Endometrial microvascular endothelial cells (primary cell): ENCODE results near the gene SPTBN4. TPM values are rescaled to one million over a fixed set of nuclear protein-coding genes. Genes with fewer than 3 reads are reported as not detected.
"Not testable (repeated sequence)": the region's sequence is repeated elsewhere in the genome, so short reads cannot be mapped to it uniquely, and the experiment has no call there.

Experiments used
- in situ Hi-C: cut with HindIII; loops from 2 replicates; pipeline ENCODE4 v1.10.0; 2017; ENCODE audit warnings: low sequenced_read_pairs, low pct_unique_long_range_greater_than_20kb; ENCODE audit errors: inconsistent ontology term
- total RNA-seq: library from RNA; depleted of rRNA; stranded (reverse); fragments of >200 nt; gene quantifications from one replicate; pipeline ENCODE4 v1.2.3, GENCODE V29; 2015; ENCODE audit errors: inconsistent ontology term

Gene SPTBN4
- total RNA-seq, 1 donor from 2014 or later, result not detected

DNA sequence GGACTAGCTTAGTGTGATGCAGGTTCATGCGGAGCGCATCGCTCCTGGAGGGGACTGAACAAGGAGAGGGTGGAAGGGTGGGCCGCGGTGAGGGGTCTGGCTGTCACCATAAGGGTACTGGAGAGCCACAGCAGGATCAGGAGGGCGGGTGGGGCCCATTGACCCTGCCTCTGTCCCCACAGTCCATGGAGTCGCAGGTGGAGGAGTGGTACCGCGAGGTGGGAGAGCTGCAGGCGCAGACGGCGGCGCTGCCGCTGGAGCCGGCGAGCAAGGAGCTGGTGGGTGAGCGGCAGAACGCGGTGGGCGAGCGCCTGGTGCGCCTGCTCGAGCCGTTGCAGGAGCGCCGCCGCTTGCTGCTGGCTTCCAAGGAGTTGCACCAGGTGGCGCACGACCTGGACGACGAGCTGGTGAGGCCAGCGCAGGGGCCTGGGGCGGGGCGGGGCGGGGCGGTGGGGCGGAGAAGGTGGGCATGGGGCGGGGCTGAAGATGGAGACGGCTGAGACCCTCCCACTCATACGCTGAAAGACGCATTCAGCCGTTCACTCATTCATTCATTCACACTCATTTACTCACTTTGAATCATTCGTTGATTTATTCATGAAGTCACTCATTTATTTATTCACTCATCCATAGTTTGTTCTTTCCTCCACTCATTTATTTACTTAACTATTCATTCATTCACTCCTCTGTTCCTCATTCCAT, 82.4 kb downstream of the SPTBN4 start:
- in situ Hi-C loops, result no loop called here

- in situ Hi-C loops, result no loop called here
Observed at GRCh38 chr19:40550951-40551350, 84.2 kb downstream of the SPTBN4 start.

GRCh38 chr19:40552848-40553247, 86.0 kb downstream of the SPTBN4 start:
- in situ Hi-C loops, result no loop called here

DNA sequence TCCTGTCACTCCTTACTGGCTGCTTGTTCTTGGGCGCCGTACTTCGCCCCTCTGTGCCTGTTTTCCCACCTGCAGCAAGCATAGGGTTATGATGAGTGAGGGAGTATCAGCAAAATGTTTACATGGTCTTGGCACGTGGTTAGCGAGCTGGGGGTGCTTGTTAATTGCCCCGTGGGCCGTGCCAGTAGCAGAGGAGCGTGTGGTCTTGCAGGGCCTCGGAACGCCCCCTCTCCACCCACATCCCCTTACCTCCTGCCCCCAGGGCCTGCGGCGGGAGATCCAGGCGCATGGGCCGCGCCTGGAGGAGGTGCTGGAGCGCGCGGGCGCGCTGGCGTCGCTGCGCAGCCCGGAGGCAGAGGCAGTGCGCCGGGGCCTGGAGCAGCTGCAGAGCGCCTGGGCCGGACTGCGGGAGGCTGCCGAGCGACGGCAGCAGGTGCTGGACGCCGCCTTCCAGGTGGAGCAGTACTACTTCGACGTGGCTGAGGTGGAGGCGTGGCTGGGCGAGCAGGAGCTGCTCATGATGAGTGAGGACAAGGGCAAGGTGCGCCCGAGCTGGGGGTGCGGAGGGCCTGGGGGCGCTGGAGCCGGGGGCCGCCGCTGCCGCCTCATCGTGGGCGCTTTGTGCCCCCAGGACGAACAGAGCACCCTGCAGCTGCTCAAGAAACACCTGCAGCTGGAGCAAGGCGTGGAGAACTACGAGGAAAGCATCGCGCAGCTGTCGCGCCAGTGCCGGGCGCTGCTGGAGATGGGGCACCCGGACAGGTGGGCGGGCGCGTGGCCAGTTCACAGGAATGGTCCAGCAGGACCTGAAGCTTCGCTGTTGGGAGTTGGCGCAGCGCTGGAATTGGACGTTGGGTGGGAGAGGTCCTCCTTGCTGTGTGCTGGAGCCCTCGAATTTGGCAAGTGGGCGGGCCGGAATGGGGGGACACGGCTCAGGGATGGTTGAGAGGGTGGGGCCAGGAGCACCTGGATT, 87.4 kb downstream of the SPTBN4 start:
- in situ Hi-C loops, result no loop called here

DNA sequence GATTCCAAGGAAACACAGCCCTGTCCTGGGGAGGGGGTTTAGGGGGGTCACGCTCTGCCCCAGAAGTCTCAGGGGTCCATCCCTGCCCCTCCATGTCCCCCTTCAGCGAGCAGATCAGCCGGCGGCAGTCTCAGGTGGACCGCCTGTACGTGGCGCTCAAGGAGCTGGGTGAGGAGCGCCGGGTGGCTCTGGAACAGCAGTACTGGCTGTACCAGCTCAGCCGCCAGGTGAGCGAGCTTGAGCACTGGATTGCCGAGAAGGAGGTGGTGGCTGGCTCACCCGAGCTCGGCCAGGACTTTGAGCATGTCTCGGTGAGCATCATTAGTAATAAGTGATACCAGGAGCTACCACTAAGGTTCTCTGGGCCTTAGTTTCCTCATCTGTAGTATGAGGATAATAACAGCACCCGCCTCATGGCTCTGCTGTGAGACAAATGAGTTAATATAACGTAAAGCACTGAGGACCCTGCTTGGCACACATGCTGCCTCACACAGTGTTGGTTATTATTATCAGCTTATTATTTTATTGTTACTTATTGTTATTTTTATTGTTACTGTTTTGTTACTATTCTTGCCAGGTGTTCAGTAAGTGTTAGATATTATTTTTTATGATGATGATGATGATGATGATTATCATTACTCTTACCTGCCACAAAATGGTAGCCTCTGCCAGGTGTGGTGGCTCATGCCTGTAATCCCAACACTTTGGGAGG, 89.3 kb downstream of the SPTBN4 start:
- in situ Hi-C loops, result no loop called here

- in situ Hi-C loops, result no loop called here
Observed at GRCh38 chr19:40556953-40557530, 90.2 kb downstream of the SPTBN4 start.

DNA sequence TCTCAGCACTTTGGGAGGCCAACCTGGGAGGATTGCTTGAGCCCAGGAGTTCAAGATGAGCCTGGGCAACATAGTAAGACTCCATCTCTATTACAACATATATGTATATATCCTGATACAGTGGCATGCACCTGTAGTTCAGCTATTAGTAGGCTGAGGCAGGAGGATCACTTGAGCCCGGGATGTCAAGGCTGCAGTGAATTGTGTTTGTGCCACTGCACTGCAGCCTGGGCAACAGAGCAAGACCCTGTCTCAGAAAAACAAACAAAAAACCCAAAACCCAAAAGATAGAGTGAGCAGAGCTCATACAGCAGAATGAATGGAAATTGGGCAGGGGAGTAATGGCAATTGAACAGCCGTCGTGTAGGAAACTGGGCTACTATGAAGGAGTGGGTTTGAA, 92.6 kb downstream of the SPTBN4 start:
- in situ Hi-C loops, result no loop called here

- in situ Hi-C loops, result no loop called here
Observed at GRCh38 chr19:40560092-40560507, 93.3 kb downstream of the SPTBN4 start.

DNA sequence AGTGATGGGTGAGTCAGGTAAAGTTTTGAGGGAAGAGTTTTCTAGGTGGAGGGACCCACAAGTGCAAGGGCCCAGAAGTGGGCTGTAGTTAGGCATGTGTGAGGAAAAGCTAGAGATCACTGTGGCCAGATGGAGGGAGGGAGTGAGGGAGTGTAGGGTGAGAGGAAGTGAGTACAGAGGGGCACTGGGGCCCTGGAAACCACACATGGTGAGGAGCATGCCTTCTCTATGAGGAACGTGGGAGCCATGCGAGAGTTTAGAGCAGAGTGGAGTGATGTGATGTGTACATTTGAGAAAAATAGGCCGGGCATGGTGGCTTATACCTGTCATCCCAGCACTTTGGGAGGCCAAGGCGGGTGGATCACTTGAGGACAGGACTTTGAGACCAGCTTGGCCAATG, 95.1 kb downstream of the SPTBN4 start:
- in situ Hi-C loops, result no loop called here

GRCh38 chr19:40564535-40564934, 97.7 kb downstream of the SPTBN4 start:
- in situ Hi-C loops, result not testable (repeated sequence)

DNA sequence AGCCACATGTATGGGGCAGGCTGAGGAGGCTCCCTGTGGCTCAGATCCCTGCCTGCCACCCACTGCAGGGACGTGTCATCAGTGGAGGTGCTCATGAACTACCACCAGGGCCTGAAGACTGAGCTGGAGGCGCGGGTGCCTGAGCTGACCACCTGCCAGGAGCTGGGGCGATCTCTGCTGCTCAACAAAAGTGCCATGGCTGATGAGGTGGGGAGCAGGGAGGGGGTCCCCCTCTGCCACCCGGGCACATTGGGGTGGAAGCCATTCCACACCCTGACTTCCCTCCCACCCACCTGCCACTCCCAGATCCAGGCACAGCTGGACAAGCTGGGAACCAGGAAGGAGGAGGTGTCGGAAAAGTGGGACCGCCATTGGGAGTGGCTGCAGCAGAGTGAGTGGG, 98.6 kb downstream of the SPTBN4 start:
- in situ Hi-C loops, result no loop called here

DNA sequence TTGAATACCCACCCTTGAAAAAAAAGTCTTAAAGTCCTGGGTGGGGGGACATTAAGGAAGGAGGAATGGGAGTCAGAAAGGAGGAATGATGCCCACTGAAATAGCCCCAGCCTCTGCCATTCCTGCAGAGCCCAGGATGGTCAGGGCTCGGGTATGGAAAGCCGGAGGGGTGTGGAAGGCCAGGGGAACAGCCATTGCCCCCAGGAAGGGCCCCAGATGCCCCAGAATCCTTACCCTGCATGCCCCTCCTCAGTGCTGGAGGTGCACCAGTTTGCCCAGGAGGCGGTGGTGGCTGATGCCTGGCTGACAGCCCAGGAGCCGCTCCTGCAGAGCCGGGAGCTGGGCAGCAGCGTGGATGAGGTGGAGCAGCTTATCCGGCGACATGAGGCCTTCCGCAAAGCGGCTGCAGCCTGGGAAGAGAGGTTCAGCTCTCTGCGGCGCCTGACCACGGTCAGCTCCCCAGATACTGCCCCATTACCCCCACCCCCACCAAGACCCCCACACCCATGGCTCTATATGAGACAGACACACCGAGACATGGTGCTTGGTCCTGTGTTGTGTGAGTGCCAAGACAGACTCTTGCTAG, 99.2 kb downstream of the SPTBN4 start:
- in situ Hi-C loops, result no loop called here

- in situ Hi-C loops, result no loop called here
Observed at GRCh38 chr19:40567040-40567749, 100.4 kb downstream of the SPTBN4 start.

- in situ Hi-C loops, result no loop called here
Observed at GRCh38 chr19:40567750-40568494, 101.1 kb downstream of the SPTBN4 start.

- in situ Hi-C loops, result no loop called here
Observed at GRCh38 chr19:40570313-40571004, 103.7 kb downstream of the SPTBN4 start.

GRCh38 chr19:40571005-40571318, 104.2 kb downstream of the SPTBN4 start:
- in situ Hi-C loops, result no loop called here

DNA sequence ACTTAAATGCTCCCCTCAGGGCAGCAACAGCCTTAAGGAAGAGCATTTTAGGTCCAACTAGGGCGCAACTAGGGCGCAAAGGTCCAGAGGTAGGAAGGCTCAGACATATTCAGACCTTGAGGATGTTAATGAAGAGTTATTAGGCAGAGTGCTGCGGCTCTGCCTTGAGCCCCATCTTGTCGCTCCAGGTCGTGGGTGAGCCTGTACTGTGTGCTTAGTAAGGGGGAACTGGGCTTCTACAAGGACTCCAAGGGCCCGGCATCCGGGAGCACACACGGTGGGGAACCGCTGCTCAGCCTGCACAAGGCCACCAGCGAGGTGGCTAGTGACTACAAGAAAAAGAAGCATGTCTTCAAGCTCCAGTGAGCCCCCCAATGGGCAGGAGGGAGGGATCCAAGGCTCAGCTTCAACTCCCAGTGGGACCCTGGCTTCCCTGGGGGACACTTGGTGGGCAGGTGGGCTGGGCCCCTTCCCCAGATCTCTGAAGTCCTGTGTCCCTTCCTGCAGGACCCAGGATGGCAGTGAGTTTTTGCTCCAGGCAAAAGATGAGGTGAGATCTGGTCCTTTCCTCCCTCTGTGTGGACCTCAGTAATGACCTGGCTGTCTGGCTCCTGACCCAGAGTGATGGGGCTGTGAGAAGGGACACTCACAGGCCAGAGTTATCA, 105.2 kb downstream of the SPTBN4 start:
- in situ Hi-C loops, result no loop called here
